Kidney (tissue), 14 donors: ENCODE measurements around the gene VSIG2. TPM values are rescaled to one million over a fixed set of nuclear protein-coding genes. Genes with fewer than 3 reads are reported as not detected.

Source experiments
- DNase-seq, 5 donors: peaks; one replicate each; pipeline ENCODE4 v3.0.0-alpha.2; 2013 to 2020
- FAIRE-seq: peaks from 2 replicates; lab custom pipeline; 2012; peaks lifted over from hg19 to GRCh38; lab: Jason Lieb, UNC
- H3K27ac ChIP-seq, 2 donors: one replicate each; pipeline ENCODE4 v1.7.0; 2013; ENCODE audit warnings: low read depth in 2 of 2, low read length in 2 of 2, inconsistent platforms in 1 of 2
- H3K27me3 ChIP-seq: one replicate; pipeline ENCODE4 v1.7.1; 2013; ENCODE audit warnings: low read length, inconsistent platforms; ENCODE audit not compliant: control insufficient read depth, insufficient read depth
- H3K36me3 ChIP-seq, 3 donors: one replicate each; pipeline versions ENCODE4 v1.7.0 to v1.7.1; 2013; ENCODE audit warnings: low read length in 3 of 3, control low read depth in 1 of 3, inconsistent platforms in 1 of 3; ENCODE audit not compliant: insufficient read depth in 3 of 3, control insufficient read depth in 2 of 3
- H3K4me1 ChIP-seq, 3 donors: one replicate each; pipeline versions ENCODE4 v1.7.0 to v1.7.1; 2013; ENCODE audit warnings: low read length in 3 of 3, inconsistent platforms in 1 of 3, low read depth in 1 of 3; ENCODE audit not compliant: control insufficient read depth in 2 of 3, insufficient read depth in 2 of 3
- H3K4me3 ChIP-seq, 3 donors: one replicate each; pipeline versions ENCODE4 v1.7.0 to v1.8.1; 2013; ENCODE audit warnings: low read length in 3 of 3, control low read depth in 1 of 3, inconsistent platforms in 1 of 3
- H3K9ac ChIP-seq, 3 donors: one replicate each; pipeline versions ENCODE4 v1.7.0 to v1.7.1; 2013; ENCODE audit warnings: low read length in 3 of 3, control low read depth in 1 of 3, inconsistent platforms in 1 of 3
- H3K9me3 ChIP-seq, 3 donors: one replicate each; pipeline versions ENCODE4 v1.7.0 to v1.7.1; 2013; ENCODE audit warnings: low read length in 3 of 3, control low read depth in 1 of 3, inconsistent platforms in 1 of 3; ENCODE audit not compliant: control insufficient read depth in 2 of 3, insufficient read depth in 1 of 3
- CTCF ChIP-seq: IDR thresholded peaks from 3 replicates; pipeline ENCODE4 v1.5.1; 2012; ENCODE audit warnings: mild to moderate bottlenecking, moderate library complexity, borderline replicate concordance; ENCODE audit not compliant: insufficient read depth; ENCODE audit errors: extremely low read depth
- intact Hi-C: fragments of 100-400 bp; cut with DNase I; formaldehyde crosslinking; loops from one replicate; pipeline ENCODE4 v1.11.1; 2022
- polyA plus RNA-seq: library from polyadenylated mRNA; stranded (reverse); fragments of 350-450 nt; fragmentation: Illumina TruSeq; extraction: RNeasy Lipid Tissue Mini Kit (QIAGEN cat#74804); gene quantifications from one replicate; pipeline ENCODE4 v1.2.3, GENCODE V29; 2014; ENCODE audit warnings: low read depth, low replicate concordance; ENCODE audit not compliant: insufficient read depth
- total RNA-seq: library from RNA; stranded (reverse); fragmentation: NEBNext Ultra II Directional; extraction: Animal tissue kit (Norgen Biotek cat#: 25700); gene quantifications from one replicate; pipeline ENCODE4 v1.2.1, GENCODE V29; 2021
- donor health status: control.
- donor health status: control.
- donor health status: control.
- donor health status: control.
- donor health status: control.
- donor health status: DM: yes; HTN: yes; CAD: no.
- donor health status: Normal renal cell carcinoma (clear cell type).

Gene VSIG2
- total and polyA plus RNA-seq, 2 donors from 2014 or later, result 3.9 to 11.7 TPM

- Histone ChIP-seq H3K4me1 (no peaks in the 10 kb centered on the region), H3K27me3 (no peaks in the 10 kb centered on the region), H3K36me3 (no peaks in the 10 kb centered on the region), H3K27ac (no peak overlapping the region), H3K4me3 (no peak overlapping the region), H3K9ac (no peak overlapping the region), H3K9me3 (no peaks in the 10 kb centered on the region)
- intact Hi-C loops, result no loop called here
- no peak for TF ChIP-seq CTCF
- FAIRE-seq (no peak), DNase-seq (no peak)
Observed at GRCh38 chr11:124712392-124712791, 39.7 kb downstream of the VSIG2 start.

DNA sequence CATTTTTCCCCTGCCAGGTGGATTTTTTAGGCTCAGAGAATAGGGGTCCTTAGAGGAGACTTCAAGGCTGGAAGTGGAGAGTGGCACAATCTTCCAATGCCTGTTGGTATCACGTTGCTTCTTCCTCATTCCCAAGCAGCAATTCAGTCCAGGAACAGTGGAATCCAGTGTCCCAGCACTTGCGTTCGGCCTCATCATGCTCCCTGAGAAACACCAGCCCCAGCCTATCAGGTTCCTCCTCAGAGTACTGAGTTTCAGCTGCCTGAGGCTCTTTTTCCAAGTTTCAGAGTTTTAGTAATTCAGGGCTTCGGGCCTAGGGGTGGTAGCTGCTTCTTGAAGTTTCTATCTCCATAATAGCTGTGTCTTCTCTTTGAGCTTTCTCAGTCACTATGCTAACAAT, 44.2 kb downstream of the VSIG2 start:
- H3K4me1 ChIP-seq, result no peaks in the 10 kb centered on the region
- no peak for TF ChIP-seq CTCF
- no peak overlapping the region for H3K9ac ChIP-seq
- H3K27me3 ChIP-seq, result no peaks in the 10 kb centered on the region
- H3K4me3 ChIP-seq, result no peak overlapping the region
- H3K27ac ChIP-seq, result no peak overlapping the region
- FAIRE-seq, result no peak
- no peaks in the 10 kb centered on the region for H3K36me3 ChIP-seq
- DNase-seq, result no peak
- intact Hi-C loops, result no loop called here
- H3K9me3 ChIP-seq, result no peaks in the 10 kb centered on the region

DNA sequence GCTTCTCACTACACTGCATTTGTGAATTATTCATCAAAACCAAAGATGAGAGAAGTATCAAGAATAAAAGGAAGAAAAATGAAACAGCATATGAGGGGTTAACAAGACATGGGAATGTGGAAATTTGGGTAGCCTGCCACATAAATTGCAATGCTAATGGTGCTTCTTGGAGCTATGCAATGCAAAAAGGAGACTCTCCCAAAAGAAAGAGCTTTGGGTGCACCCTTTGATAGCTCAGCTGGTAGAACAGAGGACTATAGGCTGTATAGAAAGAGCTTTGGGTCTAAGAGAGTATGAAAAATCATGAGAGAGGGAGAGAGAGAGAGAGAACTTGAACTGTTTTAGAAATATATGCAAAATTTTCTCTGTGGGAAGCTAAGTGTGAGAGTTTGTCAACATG, 52.0 kb downstream of the VSIG2 start:
- DNase-seq (no peak), FAIRE-seq (no peak)
- H3K36me3 ChIP-seq, result no peaks in the 10 kb centered on the region
- no peaks in the 10 kb centered on the region for H3K9me3 ChIP-seq
- H3K27me3 ChIP-seq, result no peaks in the 10 kb centered on the region
- H3K4me1 ChIP-seq, result no peaks in the 10 kb centered on the region
- H3K27ac ChIP-seq, result no peak overlapping the region
- H3K4me3 ChIP-seq, result no peak overlapping the region
- TF ChIP-seq CTCF, result no peak
- intact Hi-C loops, result no loop called here
- no peak overlapping the region for H3K9ac ChIP-seq

GRCh38 chr11:124699547-124699946, 52.5 kb downstream of the VSIG2 start:
- no peak overlapping the region for H3K4me3 ChIP-seq
- intact Hi-C loops, result no loop called here
- no peaks in the 10 kb centered on the region for H3K27me3 ChIP-seq
- no peak overlapping the region for H3K9ac ChIP-seq
- TF ChIP-seq CTCF, result no peak
- H3K27ac ChIP-seq, result no peak overlapping the region
- DNase-seq (no peak), FAIRE-seq (no peak)
- H3K9me3 ChIP-seq, result no peaks in the 10 kb centered on the region
- no peaks in the 10 kb centered on the region for H3K4me1 ChIP-seq
- no peaks in the 10 kb centered on the region for H3K36me3 ChIP-seq
